MM.1S (cell line): ENCODE data around the gene CLASP1.

Source experiments
- DNase-seq: peaks from one replicate; pipeline ENCODE4 v3.0.0-alpha.2; 2015
- H2AFZ ChIP-seq: fragments of 300-600 bp; sonication (generic); 2 replicates; pipeline ENCODE4 v1.6.0; 2016; ENCODE audit warnings: antibody characterized with exemption, low read length
- H3F3A ChIP-seq: fragments of 300-600 bp; sonication (generic); 2 replicates; pipeline ENCODE4 v1.6.1; 2016; ENCODE audit warnings: mild to moderate bottlenecking, antibody characterized with exemption, low read length, moderate library complexity, mixed read lengths; ENCODE audit not compliant: insufficient read depth
- H3K27ac ChIP-seq: fragments of 300-600 bp; sonication (generic); 2 replicates; pipeline ENCODE4 v1.5.1; 2016; ENCODE audit warnings: mild to moderate bottlenecking, low read length
- H3K27me3 ChIP-seq: fragments of 300-600 bp; sonication (generic); replicated peaks from 2 replicates; pipeline ENCODE4 v1.6.0; 2016; ENCODE audit warnings: low read length; ENCODE audit not compliant: insufficient read depth
- H3K36me3 ChIP-seq: fragments of 300-600 bp; sonication (generic); replicated peaks from 2 replicates; pipeline ENCODE4 v1.6.1; 2016; ENCODE audit warnings: mild to moderate bottlenecking, low read length, mixed read lengths; ENCODE audit not compliant: insufficient read depth
- H3K4me1 ChIP-seq: fragments of 300-600 bp; sonication (generic); 2 replicates; pipeline ENCODE4 v1.6.1; 2016; ENCODE audit warnings: low read length, mixed read lengths
- H3K4me2 ChIP-seq: fragments of 300-600 bp; sonication (generic); 2 replicates; pipeline ENCODE4 v1.6.0; 2016; ENCODE audit warnings: low read depth, low read length
- H3K4me3 ChIP-seq: fragments of 300-600 bp; sonication (generic); 2 replicates; pipeline ENCODE4 v1.5.1; 2016; ENCODE audit warnings: low read length, mixed read lengths
- H3K79me2 ChIP-seq: fragments of 300-600 bp; sonication (generic); 2 replicates; pipeline ENCODE4 v1.6.1; 2016; ENCODE audit warnings: mixed run types, low read length, mixed read lengths
- H3K9ac ChIP-seq: fragments of 300-600 bp; sonication (generic); 2 replicates; pipeline ENCODE4 v1.6.1; 2016; ENCODE audit warnings: low read length, mixed read lengths
- H3K9me2 ChIP-seq: fragments of 300-600 bp; sonication (generic); replicated peaks from 2 replicates; pipeline ENCODE4 v1.6.1; 2016; ENCODE audit warnings: mild to moderate bottlenecking, low read length, mixed read lengths; ENCODE audit not compliant: insufficient read depth
- H3K9me3 ChIP-seq: fragments of 300-600 bp; sonication (generic); replicated peaks from 2 replicates; pipeline ENCODE4 v1.6.1; 2016; ENCODE audit warnings: mild to moderate bottlenecking, low read length, mixed read lengths; ENCODE audit not compliant: insufficient read depth
- H4K20me1 ChIP-seq: fragments of 300-600 bp; sonication (generic); 2 replicates; pipeline ENCODE4 v1.6.1; 2016; ENCODE audit warnings: mild to moderate bottlenecking, low read length, moderate library complexity, mixed read lengths; ENCODE audit not compliant: insufficient read depth
- CTCF ChIP-seq: fragments of 300-600 bp; sonication (generic); IDR thresholded peaks from 2 replicates; pipeline ENCODE4 v1.5.1; 2016; ENCODE audit warnings: antibody characterized with exemption, low read length, mixed read lengths
- EZH2 ChIP-seq: fragments of 300-600 bp; sonication (generic); optimal IDR thresholded peaks from 2 replicates; pipeline ENCODE3; 2017; ENCODE audit warnings: low read depth, mild to moderate bottlenecking, antibody characterized with exemption, low read length, mixed read lengths
- EZH2phosphoT487 ChIP-seq: fragments of 300-600 bp; sonication (generic); IDR thresholded peaks from 2 replicates; pipeline ENCODE4 v1.6.1; 2018; ENCODE audit warnings: antibody characterized with exemption, low read length

CLASP1 gene

GRCh38 chr2:121625953-121626352 is 23.3 kb downstream of the CLASP1 start:
- H3K4me1 ChIP-seq, result no peaks in the 10 kb centered on the region
- DNase-seq, result no peak
- TF ChIP-seq EZH2, result no peak
- TF ChIP-seq CTCF, result no peak
- TF ChIP-seq EZH2phosphoT487, result no peak

GRCh38 chr2:121617042-121617599 is 32.1 kb downstream of the CLASP1 start:
- no peaks in the 10 kb centered on the region for H4K20me1 ChIP-seq
- no peaks in the 10 kb centered on the region for H3F3A ChIP-seq
- no peak overlapping the region for H3K4me2 ChIP-seq

More at GRCh38 chr2:121625953-121626352, 23.3 kb downstream of the CLASP1 start:
- Histone ChIP-seq H2AFZ (no peak overlapping the region), H3K4me3 (no peak overlapping the region), H3K9me2 (no peaks in the 10 kb centered on the region), H3F3A (no peaks in the 10 kb centered on the region), H3K79me2 (peaks cover 86% of the 10 kb centered on the region), H3K9ac (no peak overlapping the region), H3K27me3 (no peaks in the 10 kb centered on the region), H3K4me2 (no peak overlapping the region), H4K20me1 (no peaks in the 10 kb centered on the region), H3K36me3 (no peaks in the 10 kb centered on the region), H3K27ac (no peak overlapping the region), H3K9me3 (no peaks in the 10 kb centered on the region)

GRCh38 chr2:121613774-121614173 is 35.5 kb downstream of the CLASP1 start:
- Histone ChIP-seq H3K9me3 (no peaks in the 10 kb centered on the region), H3K9me2 (no peaks in the 10 kb centered on the region), H3K4me3 (no peak overlapping the region), H3K27me3 (no peaks in the 10 kb centered on the region), H3K4me1 (no peaks in the 10 kb centered on the region), H3K79me2 (peaks cover 65% of the 10 kb centered on the region), H3K36me3 (no peaks in the 10 kb centered on the region), H3K27ac (no peak overlapping the region), H4K20me1 (no peaks in the 10 kb centered on the region), H3K9ac (no peak overlapping the region), H3F3A (no peaks in the 10 kb centered on the region), H3K4me2 (no peak overlapping the region), H2AFZ (no peak overlapping the region)
- TF ChIP-seq CTCF (no peak), EZH2phosphoT487 (no peak), EZH2 (no peak)
- DNase-seq, result no peak

More at GRCh38 chr2:121617042-121617599, 32.1 kb downstream of the CLASP1 start:
- TF ChIP-seq CTCF (no peak), EZH2phosphoT487 (no peak), EZH2 (no peak)
- no peaks in the 10 kb centered on the region for H3K9me3 ChIP-seq
- H3K9ac ChIP-seq, result no peak overlapping the region
- H3K9me2 ChIP-seq, result no peaks in the 10 kb centered on the region
- H3K36me3 ChIP-seq, result no peaks in the 10 kb centered on the region
- no peak overlapping the region for H3K4me3 ChIP-seq
- no peaks in the 10 kb centered on the region for H3K4me1 ChIP-seq
- no peak overlapping the region for H3K27ac ChIP-seq
- peaks cover 77% of the 10 kb centered on the region for H3K79me2 ChIP-seq
- DNase-seq, result no peak
- H3K27me3 ChIP-seq, result no peaks in the 10 kb centered on the region
- no peak overlapping the region for H2AFZ ChIP-seq
